HepG2 (cell line): ENCODE measurements around the gene RAI14. TPM values are rescaled to one million over a fixed set of nuclear protein-coding genes. Genes with fewer than 3 reads are reported as not detected.

Source experiments
- ATAC-seq: fragments of 200-7000 bp; cut with Tn5 transposase; 3 replicates; pipeline ENCODE4 v1.9.1; 2020; ENCODE audit warnings: mild to moderate bottlenecking, moderate library complexity
- BruUV-seq: library from RNA; stranded (reverse); fragments of 400-500 nt; replicated peaks from 2 replicates; lab custom pipeline; 2021; lab: Mats Ljungman, UMichigan
- CTCF ChIA-PET: fragments of 300-600 bp; formaldehyde crosslinking; extraction: SDS; loops from one replicate; lab custom pipeline; 2021; ENCODE audit warnings: low total read pairs, inconsistent platforms, low intra/inter-chr PET ratio; lab: Yijun Ruan, JAX
- POLR2A ChIA-PET: fragments of 350-600 bp; sonication (Branson Sonifier 250); formaldehyde crosslinking; loops from one replicate; lab custom pipeline; 2020; ENCODE audit warnings: antibody characterized with exemption, inconsistent platforms; lab: Yijun Ruan, JAX
- DNase-seq: peaks from one replicate; pipeline ENCODE4 v3.0.0-alpha.2; 2015; ENCODE audit warnings: low spot score
- FAIRE-seq: peaks from 3 replicates; lab custom pipeline; 2011; peaks lifted over from hg19 to GRCh38; lab: Jason Lieb, UNC
- H2AFZ ChIP-seq: one replicate; pipeline ENCODE4 v1.6.1; 2011; ENCODE audit warnings: low read length, inconsistent platforms
- H3K27ac ChIP-seq: fragments of 300-600 bp; 3 replicates; pipeline ENCODE4 v1.8.0; 2011; ENCODE audit warnings: mixed run types, mild to moderate bottlenecking, mixed read lengths, low read length, inconsistent platforms; ENCODE audit not compliant: insufficient read depth; ENCODE audit errors: extremely low read length
- H3K27me3 ChIP-seq, 2 experiments: fragments of 200-600 bp in 1 of 2; 2 replicates in 1 of 2; 3 replicates in 1 of 2; pipeline versions ENCODE4 v1.6.0 to v1.8.0; 2011; ENCODE audit warnings: low read length in 2 of 2, mild to moderate bottlenecking in 2 of 2, moderate library complexity in 2 of 2, inconsistent platforms in 1 of 2; ENCODE audit not compliant: insufficient read depth in 2 of 2, control insufficient read depth in 1 of 2
- H3K36me3 ChIP-seq, 2 experiments: fragments of 200-600 bp in 1 of 2; replicated peaks in 1 of 2; 2 replicates in 1 of 2; 3 replicates in 1 of 2; pipeline versions ENCODE4 v1.5.1 to v1.8.0; 2011; ENCODE audit warnings: low read length in 2 of 2, inconsistent platforms in 1 of 2; ENCODE audit not compliant: insufficient read depth in 2 of 2, control insufficient read depth in 1 of 2
- H3K4me1 ChIP-seq: 2 replicates; pipeline ENCODE4 v1.5.1; 2012; ENCODE audit warnings: low read length, inconsistent platforms; ENCODE audit not compliant: insufficient read depth
- H3K4me2 ChIP-seq: 2 replicates; pipeline ENCODE4 v1.6.0; 2011; ENCODE audit warnings: low read depth, low read length, inconsistent platforms
- H3K4me3 ChIP-seq, 3 experiments: fragments of 200-600 bp in 1 of 3; sonication (generic), shearing (Covaris generic) in 1 of 3; replicated peaks in 1 of 3; 2 replicates each; pipeline ENCODE4 v1.5.1; 2011 to 2016; ENCODE audit warnings: low read length in 3 of 3, inconsistent platforms in 2 of 3, low read depth in 2 of 3, mild to moderate bottlenecking in 2 of 3, control low read depth in 1 of 3, mixed read lengths in 1 of 3; ENCODE audit not compliant: insufficient read depth in 1 of 3
- H3K79me2 ChIP-seq: one replicate; pipeline ENCODE4 v1.6.1; 2011; ENCODE audit warnings: low read length, inconsistent platforms; ENCODE audit not compliant: insufficient read depth
- H3K9ac ChIP-seq: 2 replicates; pipeline ENCODE4 v1.6.0; 2011; ENCODE audit warnings: mild to moderate bottlenecking, low read depth, low read length, inconsistent platforms; ENCODE audit not compliant: insufficient read depth
- H3K9me3 ChIP-seq: 2 replicates; pipeline ENCODE4 v1.5.1; 2012; ENCODE audit warnings: mild to moderate bottlenecking, low read length
- H4K20me1 ChIP-seq: 2 replicates; pipeline ENCODE4 v1.6.0; 2011; ENCODE audit warnings: inconsistent platforms, mild to moderate bottlenecking, low read length, moderate library complexity; ENCODE audit not compliant: insufficient read depth
- FOXK2 ChIP-seq: fragments of 450-650 bp; IDR thresholded peaks from 2 replicates; pipeline ENCODE4 v1.6.1; 2016
- PHF8 ChIP-seq: sonication (generic); formaldehyde crosslinking; IDR thresholded peaks from 2 replicates; pipeline ENCODE4 v1.5.0; 2020; ENCODE audit warnings: missing genetic modification reagents
- YEATS2 ChIP-seq: sonication (generic); formaldehyde crosslinking; IDR thresholded peaks from 2 replicates; pipeline ENCODE4 v1.4.0; 2020; ENCODE audit warnings: missing genetic modification reagents, borderline replicate concordance
- ZBTB40 ChIP-seq, 2 experiments: fragments of 450-650 bp in 1 of 2; sonication (generic) in 1 of 2; formaldehyde crosslinking in 1 of 2; IDR thresholded peaks; 2 replicates each; pipeline versions ENCODE4 v1.6.1 to v1.8.0; 2016 to 2022; ENCODE audit warnings: antibody characterized with exemption in 1 of 2, mild to moderate bottlenecking in 1 of 2, missing genetic modification reagents in 1 of 2
- ZNF513 ChIP-seq: sonication (generic); formaldehyde crosslinking; conservative IDR thresholded peaks from 2 replicates; pipeline ENCODE4 v1.5.0; 2020; ENCODE audit warnings: missing genetic modification reagents
- ZNF776 ChIP-seq: sonication (generic); formaldehyde crosslinking; IDR thresholded peaks from 2 replicates; pipeline ENCODE4 v1.4.0; 2020; ENCODE audit warnings: mild to moderate bottlenecking, missing genetic modification reagents
- WGBS: methylation state at CpG from one replicate; pipeline ENCODE4 v1.1.6; 2017; ENCODE audit warnings: low lambda C conversion rate; 5-methylcytosine and 5-hydroxymethylcytosine counted together
- in situ Hi-C: cut with HindIII; loops from 2 replicates; pipeline ENCODE4 v1.10.0; 2017; ENCODE audit warnings: low pct_unique_long_range_greater_than_20kb; ENCODE audit not compliant: extremely low pct_ligation_motif_present
- intact Hi-C: fragments of 100-400 bp; cut with micrococcal nuclease; formaldehyde crosslinking; loops from one replicate; pipeline ENCODE4 v1.10.0; 2022; ENCODE audit not compliant: unreplicated experiment
- polyA plus RNA-seq, 8 experiments: library from polyadenylated mRNA; depleted of rRNA in 3 of 8; stranded (reverse) in 7 of 8; unstranded in 1 of 8; fragments of >200 nt; fragmentation: Illumina TruSeq in 4 of 8; extraction: Trizol in 4 of 8; gene quantifications; 2 replicates each; pipeline versions ENCODE4 v1.2.1 to v1.2.3, GENCODE V29; 2011 to 2016; ENCODE audit warnings: low read depth in 4 of 8, missing spikeins in 1 of 8, mixed read lengths in 1 of 8; ENCODE audit not compliant: insufficient read depth in 1 of 8
- total RNA-seq, 5 experiments: library from RNA; depleted of rRNA; stranded (reverse); fragments of >200 nt; fragmentation: Illumina TruSeq; extraction: Trizol; gene quantifications; 2 replicates each; pipeline ENCODE4 v1.2.3, GENCODE V29; 2016; ENCODE audit warnings: low read depth in 1 of 5

The RAI14 gene
- total and polyA plus RNA-seq, 2 of the 13 experiments (the other 11 are each of a cell fraction or from before 2014, with no cell fraction given) = 12.6 to 18.2 TPM

GRCh38 chr5:34758514-34758913, 102.4 kb downstream of the RAI14 start:
- in situ Hi-C loops = no loop called here
- FAIRE-seq = no peak
- BruUV-seq = no TSS peak
- peak; percentile 66 for TF ChIP-seq ZBTB40 (IDR thresholded peaks at IDR 0.05)
- TF ChIP-seq ZBTB40 (CRISPR knock-in tag; IDR thresholded peaks at IDR 0.05) = peak; percentile 99
- no peak for TF ChIP-seq ZNF776 (CRISPR knock-in tag)
- no peak for TF ChIP-seq ZNF513 (CRISPR knock-in tag)
- TF ChIP-seq FOXK2 = no peak
- TF ChIP-seq PHF8 (CRISPR knock-in tag) = no peak
- no peak for TF ChIP-seq YEATS2 (CRISPR knock-in tag)
- TF ChIP-seq, all 625 proteins: peak for 1
- Histone ChIP-seq H3K27ac (no peak overlapping the region), H3K4me2 (no peak overlapping the region), H3K4me1 (peaks cover 45% of the 10 kb centered on the region), H3K9ac (no peak overlapping the region), H2AFZ (no peak overlapping the region), H4K20me1 (no peaks in the 10 kb centered on the region), H3K36me3 (peaks cover 0 to 4% of the 10 kb centered on the region in 2 experiments; a peak in 1 of 5 replicates), H3K4me3 (no peak overlapping the region), H3K9me3 (no peaks in the 10 kb centered on the region), H3K27me3 (no peaks in the 10 kb centered on the region), H3K79me2 (no peaks in the 10 kb centered on the region)
- ChIA-PET CTCF (no interaction called here), POLR2A (interaction anchor here (1.3 kb wide), 1 partner anchor 81 kb away, joined by 4 read pairs; the partner anchor contains the start of gene TTC23L)
- intact Hi-C loops = loop anchor here (5.0 to 10.0 kb wide), 2 partner anchors 76 to 101 kb away; partner anchors contain the start of genes RAI14 and TTC23L
- WGBS = 83% methylated on average over 3 of the region's 3 CpGs
- DNase-seq = no peak
- no peak for ATAC-seq
